ENCODE measurements around the gene TRIM21.

DNA sequence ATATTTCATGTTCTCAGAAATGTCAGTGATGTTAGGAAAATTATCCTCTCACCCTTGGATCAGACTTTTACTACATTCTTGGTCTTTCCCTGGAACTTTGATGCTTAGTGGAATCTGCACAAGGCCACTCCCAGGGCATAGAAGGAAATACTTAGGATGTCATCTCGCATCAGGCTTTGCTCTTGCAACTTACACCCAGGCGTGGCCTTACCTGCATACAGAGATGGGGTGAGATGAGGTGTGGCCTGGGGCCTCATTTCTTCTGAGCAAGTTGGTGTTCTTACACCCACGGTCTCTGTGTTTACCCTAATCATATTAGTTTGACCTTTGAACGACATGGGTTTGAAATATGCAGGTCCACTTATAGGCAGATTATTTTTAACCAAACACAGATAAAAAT, 36.5 kb upstream of the TRIM21 start:
- TF ChIP-seq TAL1 (IDR thresholded peaks at IDR 0.05) (no peak), JUNB (CRISPR knock-in tag; conservative IDR thresholded peaks at IDR 0.05) (no peak), ZNF766 (CRISPR knock-in tag; conservative IDR thresholded peaks at IDR 0.05) (no peak), NFE2L1 (tag; IDR thresholded peaks at IDR 0.05; ENCODE audit: borderline replicate concordance, low read depth) (no peak), RNF2 (IDR thresholded peaks at IDR 0.05) (no peak), CBFB (CRISPR knock-in tag; IDR thresholded peaks at IDR 0.05) (no peak)
- TF ChIP-seq, protein P1, sequence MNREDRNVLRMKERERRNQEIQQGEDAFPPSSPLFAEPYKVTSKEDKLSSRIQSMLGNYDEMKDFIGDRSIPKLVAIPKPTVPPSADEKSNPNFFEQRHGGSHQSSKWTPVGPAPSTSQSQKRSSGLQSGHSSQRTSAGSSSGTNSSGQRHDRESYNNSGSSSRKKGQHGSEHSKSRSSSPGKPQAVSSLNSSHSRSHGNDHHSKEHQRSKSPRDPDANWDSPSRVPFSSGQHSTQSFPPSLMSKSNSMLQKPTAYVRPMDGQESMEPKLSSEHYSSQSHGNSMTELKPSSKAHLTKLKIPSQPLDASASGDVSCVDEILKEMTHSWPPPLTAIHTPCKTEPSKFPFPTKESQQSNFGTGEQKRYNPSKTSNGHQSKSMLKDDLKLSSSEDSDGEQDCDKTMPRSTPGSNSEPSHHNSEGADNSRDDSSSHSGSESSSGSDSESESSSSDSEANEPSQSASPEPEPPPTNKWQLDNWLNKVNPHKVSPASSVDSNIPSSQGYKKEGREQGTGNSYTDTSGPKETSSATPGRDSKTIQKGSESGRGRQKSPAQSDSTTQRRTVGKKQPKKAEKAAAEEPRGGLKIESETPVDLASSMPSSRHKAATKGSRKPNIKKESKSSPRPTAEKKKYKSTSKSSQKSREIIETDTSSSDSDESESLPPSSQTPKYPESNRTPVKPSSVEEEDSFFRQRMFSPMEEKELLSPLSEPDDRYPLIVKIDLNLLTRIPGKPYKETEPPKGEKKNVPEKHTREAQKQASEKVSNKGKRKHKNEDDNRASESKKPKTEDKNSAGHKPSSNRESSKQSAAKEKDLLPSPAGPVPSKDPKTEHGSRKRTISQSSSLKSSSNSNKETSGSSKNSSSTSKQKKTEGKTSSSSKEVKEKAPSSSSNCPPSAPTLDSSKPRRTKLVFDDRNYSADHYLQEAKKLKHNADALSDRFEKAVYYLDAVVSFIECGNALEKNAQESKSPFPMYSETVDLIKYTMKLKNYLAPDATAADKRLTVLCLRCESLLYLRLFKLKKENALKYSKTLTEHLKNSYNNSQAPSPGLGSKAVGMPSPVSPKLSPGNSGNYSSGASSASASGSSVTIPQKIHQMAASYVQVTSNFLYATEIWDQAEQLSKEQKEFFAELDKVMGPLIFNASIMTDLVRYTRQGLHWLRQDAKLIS (CRISPR knock-in tag; IDR thresholded peaks at IDR 0.05), result no peak
